ENCODE data around the gene C1orf21. TPM values are rescaled to one million over a fixed set of nuclear protein-coding genes. Genes with fewer than 3 reads are reported as not detected.

The C1orf21 gene
- total RNA-seq, 1 donor from 2014 or later: 44.6 TPM

GRCh38 chr1:184426278-184426674, 39.4 kb downstream of the C1orf21 start:
- Mint-ChIP-seq H3K27me3 (no peaks in the 10 kb centered on the region), H3K9me3 (peaks cover 5% of the 10 kb centered on the region), H3K36me3 (peaks cover 19% of the 10 kb centered on the region), H3K4me3 (no peak overlapping the region), H3K4me1 (ENCODE audit: unreplicated experiment) (peaks cover 26% of the 10 kb centered on the region), H3K27ac (peak overlapping the region; percentile 2)
- DNase-seq (ENCODE audit: extremely low spot score, unreplicated experiment): no peak
- no peak for TF ChIP-seq CTCF (conservative IDR thresholded peaks at IDR 0.05)

GRCh38 chr1:184427722-184428121, 40.9 kb downstream of the C1orf21 start:
- peaks cover 18% of the 10 kb centered on the region for H3K4me1 Mint-ChIP-seq (ENCODE audit: unreplicated experiment)
- H3K36me3 Mint-ChIP-seq: peaks cover 19% of the 10 kb centered on the region
- no peaks in the 10 kb centered on the region for H3K27me3 Mint-ChIP-seq
- DNase-seq (ENCODE audit: extremely low spot score, unreplicated experiment): no peak
- H3K27ac Mint-ChIP-seq: no peak overlapping the region
- peaks cover 5% of the 10 kb centered on the region for H3K9me3 Mint-ChIP-seq
- TF ChIP-seq CTCF (conservative IDR thresholded peaks at IDR 0.05): no peak
- H3K4me3 Mint-ChIP-seq: no peak overlapping the region

- Mint-ChIP-seq H3K27me3 (no peaks in the 10 kb centered on the region), H3K27ac (no peak overlapping the region), H3K36me3 (peaks cover 12% of the 10 kb centered on the region), H3K4me3 (no peak overlapping the region), H3K4me1 (ENCODE audit: unreplicated experiment) (peaks cover 16% of the 10 kb centered on the region), H3K9me3 (peaks cover 5% of the 10 kb centered on the region)
- TF ChIP-seq CTCF (conservative IDR thresholded peaks at IDR 0.05): peak; percentile 17
- no peak for DNase-seq (ENCODE audit: extremely low spot score, unreplicated experiment)
Observed at GRCh38 chr1:184428604-184429003, 41.8 kb downstream of the C1orf21 start.

- no peak overlapping the region for H3K4me3 Mint-ChIP-seq
- no peaks in the 10 kb centered on the region for H3K27me3 Mint-ChIP-seq
- H3K36me3 Mint-ChIP-seq: peaks cover 11% of the 10 kb centered on the region
- no peak overlapping the region for H3K27ac Mint-ChIP-seq
- peaks cover 13% of the 10 kb centered on the region for H3K4me1 Mint-ChIP-seq (ENCODE audit: unreplicated experiment)
- DNase-seq (ENCODE audit: extremely low spot score, unreplicated experiment): no peak
- no peak for TF ChIP-seq CTCF (conservative IDR thresholded peaks at IDR 0.05)
- no peaks in the 10 kb centered on the region for H3K9me3 Mint-ChIP-seq
Observed at GRCh38 chr1:184429335-184429734, 42.5 kb downstream of the C1orf21 start.

- H3K9me3 Mint-ChIP-seq: no peaks in the 10 kb centered on the region
- H3K27me3 Mint-ChIP-seq: no peaks in the 10 kb centered on the region
- H3K4me3 Mint-ChIP-seq: no peak overlapping the region
- no peak for DNase-seq (ENCODE audit: extremely low spot score, unreplicated experiment)
- H3K36me3 Mint-ChIP-seq: peaks cover 11% of the 10 kb centered on the region
- H3K27ac Mint-ChIP-seq: no peak overlapping the region
- no peak for TF ChIP-seq CTCF (conservative IDR thresholded peaks at IDR 0.05)
- H3K4me1 Mint-ChIP-seq (ENCODE audit: unreplicated experiment): peaks cover 4% of the 10 kb centered on the region
Observed at GRCh38 chr1:184433956-184434502, 47.2 kb downstream of the C1orf21 start.

- Mint-ChIP-seq H3K27me3 (no peaks in the 10 kb centered on the region), H3K4me1 (ENCODE audit: unreplicated experiment) (peaks cover 9% of the 10 kb centered on the region), H3K27ac (no peak overlapping the region), H3K36me3 (peaks cover 8% of the 10 kb centered on the region), H3K4me3 (no peak overlapping the region), H3K9me3 (peaks cover 5% of the 10 kb centered on the region)
- no peak for DNase-seq (ENCODE audit: extremely low spot score, unreplicated experiment)
- no peak for TF ChIP-seq CTCF (conservative IDR thresholded peaks at IDR 0.05)
Observed at GRCh38 chr1:184437291-184437690, 50.5 kb downstream of the C1orf21 start.
